ENCODE data around the gene CHST11. TPM values are rescaled to one million over a fixed set of nuclear protein-coding genes. Genes with fewer than 3 reads are reported as not detected.

Gene CHST11
- total RNA-seq, 1 donor from 2014 or later: 3.9 TPM

- no peak for DNase-seq (ENCODE audit: low read depth, low spot score)
These were observed 46.4 kb downstream of the CHST11 start for GRCh38 chr12:104503191-104503590.

GRCh38 chr12:104504146-104504545 lies 47.4 kb downstream of the CHST11 start:
- DNase-seq (ENCODE audit: low read depth, low spot score): no peak

GRCh38 chr12:104505095-104505818 lies 48.5 kb downstream of the CHST11 start:
- DNase-seq (ENCODE audit: low read depth, low spot score): no peak

DNA sequence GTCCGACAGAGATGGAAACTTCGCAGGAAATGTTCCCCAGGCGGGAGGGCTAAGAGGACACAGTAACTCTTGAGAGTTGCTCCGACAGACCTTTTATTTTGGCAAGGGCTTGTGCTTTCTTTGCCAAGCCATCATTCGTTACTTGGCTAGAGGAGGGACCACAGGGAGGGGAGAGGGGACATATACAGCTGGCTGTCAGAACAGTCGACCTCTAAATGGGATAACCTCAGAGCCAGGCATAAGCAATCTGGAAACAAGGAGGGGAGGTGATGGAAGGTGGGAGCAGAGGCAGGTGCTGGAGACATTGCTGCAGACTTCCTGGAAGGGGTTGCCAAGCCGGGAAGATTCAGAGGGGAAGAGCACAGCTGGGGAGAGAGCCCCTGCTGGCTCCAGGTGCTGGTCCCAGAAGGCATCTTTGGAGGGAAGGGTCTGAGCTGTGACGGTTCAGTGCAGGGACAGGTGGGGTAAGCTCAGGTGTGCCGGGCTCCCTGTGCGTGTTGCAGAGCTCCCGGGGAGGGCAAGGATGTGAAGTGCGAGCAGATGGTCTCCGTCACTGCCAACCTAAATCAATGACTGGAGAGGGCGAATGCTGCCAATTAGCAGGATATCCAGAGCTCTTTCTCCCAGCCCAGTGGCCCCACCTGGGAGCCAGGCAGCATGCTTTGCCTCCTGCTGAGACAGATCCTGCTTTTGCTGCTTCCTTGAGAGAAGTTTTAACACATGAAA lies 50.1 kb downstream of the CHST11 start:
- no peak for DNase-seq (ENCODE audit: low read depth, low spot score)

- DNase-seq (ENCODE audit: low read depth, low spot score): no peak
These were observed 50.9 kb downstream of the CHST11 start for GRCh38 chr12:104507672-104508071.

- no peak for DNase-seq (ENCODE audit: low read depth, low spot score)
These were observed 52.2 kb downstream of the CHST11 start for GRCh38 chr12:104508752-104509446.

- DNase-seq (ENCODE audit: low read depth, low spot score): no peak
These were observed 53.6 kb downstream of the CHST11 start for GRCh38 chr12:104510145-104510872.

DNA sequence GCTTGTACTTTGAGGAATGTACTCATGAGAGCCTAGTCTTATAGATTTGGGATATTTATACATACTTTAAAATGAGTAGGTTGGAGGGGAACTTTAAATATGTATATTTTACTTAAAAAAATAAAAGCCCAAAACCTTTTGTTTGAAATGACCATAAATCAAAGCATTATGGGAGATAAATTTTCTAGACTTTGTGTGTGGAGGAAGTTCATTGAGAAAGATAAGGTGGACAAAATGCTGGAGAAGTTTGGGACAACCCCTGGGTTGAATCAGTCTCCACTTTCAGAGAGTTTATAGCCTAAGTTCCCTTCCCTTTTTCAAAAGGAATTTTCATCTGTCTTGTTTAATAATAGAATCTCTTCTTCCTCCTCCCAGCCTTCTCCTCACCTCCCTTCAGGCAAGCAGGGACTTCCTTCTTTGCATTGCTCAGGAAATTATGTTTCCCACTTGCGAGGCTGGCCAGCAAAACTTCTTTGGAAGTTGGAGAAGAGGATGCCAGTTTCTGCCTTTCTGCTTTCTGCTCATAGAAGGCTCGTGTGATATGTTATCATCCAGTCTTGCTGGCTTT lies 54.2 kb downstream of the CHST11 start:
- no peak for DNase-seq (ENCODE audit: low read depth, low spot score)

DNA sequence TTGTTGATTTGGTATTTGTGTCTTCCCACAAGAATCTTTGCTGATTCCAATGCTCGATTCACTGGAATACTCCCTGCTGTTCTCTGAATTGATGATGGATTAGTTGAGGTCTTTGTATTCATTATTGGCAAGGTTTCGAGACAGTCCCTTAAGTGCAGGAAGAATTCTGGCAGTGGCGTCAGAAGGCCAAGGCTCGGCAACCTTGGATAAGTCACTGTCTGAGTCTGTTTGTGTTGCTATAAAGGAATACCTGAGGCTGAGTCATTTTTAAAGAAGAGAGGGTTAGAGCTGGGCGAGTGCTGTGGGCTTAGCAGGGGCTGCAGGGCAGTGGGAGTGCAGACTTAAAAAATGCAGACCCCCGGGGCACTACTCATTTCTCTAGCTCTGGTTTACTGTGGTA lies 56.9 kb downstream of the CHST11 start:
- no peak for DNase-seq (ENCODE audit: low read depth, low spot score)

DNA sequence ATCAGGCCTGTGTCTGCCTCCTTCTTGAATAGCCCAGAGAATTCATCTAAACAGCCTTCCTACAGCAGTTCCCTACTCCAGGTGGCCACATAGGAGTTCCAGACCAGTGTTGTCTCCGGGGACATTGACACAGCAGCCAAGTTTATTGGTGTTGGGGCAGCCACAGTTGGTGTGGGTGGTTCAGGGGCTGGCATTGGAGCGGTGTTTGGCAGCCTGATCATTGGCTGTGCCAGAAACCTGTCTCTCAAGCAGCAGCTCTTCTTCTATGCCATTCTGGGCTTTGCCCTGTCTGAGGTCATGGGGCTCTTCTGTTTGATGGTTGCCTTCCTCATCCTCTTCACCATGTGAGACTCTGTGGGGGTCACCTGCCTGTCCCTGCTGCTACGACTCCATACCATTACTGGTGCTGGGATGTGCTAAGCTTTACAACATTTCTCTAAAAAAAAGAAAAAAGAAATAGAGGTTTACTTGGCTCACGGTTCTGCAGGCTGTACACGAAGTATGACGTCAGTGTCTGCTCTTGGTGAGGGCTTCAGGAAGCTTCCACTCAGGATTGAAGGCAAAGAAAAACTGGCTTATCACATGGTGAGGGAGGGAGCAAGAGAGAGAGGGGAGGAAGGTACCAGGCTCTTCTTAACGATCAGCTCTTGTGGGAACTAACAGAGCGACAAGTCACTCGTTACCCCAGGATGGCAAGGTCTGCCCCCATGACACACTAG lies 57.5 kb downstream of the CHST11 start:
- DNase-seq (ENCODE audit: low read depth, low spot score): no peak

GRCh38 chr12:104515899-104516298 lies 59.2 kb downstream of the CHST11 start:
- no peak for DNase-seq (ENCODE audit: low read depth, low spot score)

GRCh38 chr12:104516821-104517220 lies 60.1 kb downstream of the CHST11 start:
- no peak for DNase-seq (ENCODE audit: low read depth, low spot score)

DNA sequence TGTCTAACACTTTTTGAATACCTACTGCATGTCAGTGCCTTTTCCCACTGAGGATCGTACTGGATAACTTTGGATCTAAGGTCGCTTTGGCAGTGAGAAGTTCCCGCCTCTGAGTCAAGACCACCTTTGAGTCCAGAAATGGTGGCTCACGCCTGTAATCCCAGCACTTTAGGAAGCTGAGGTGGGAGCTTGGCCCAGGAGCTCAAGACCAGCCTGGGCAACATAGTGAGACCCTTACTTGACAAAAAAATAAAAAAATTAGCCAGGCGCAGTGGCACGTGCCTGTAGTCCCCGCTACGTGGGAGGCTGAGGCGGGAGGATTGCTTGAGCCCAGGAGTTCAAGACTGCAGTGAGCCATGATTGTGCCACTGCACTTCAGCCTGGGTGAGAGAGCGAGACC lies 61.1 kb downstream of the CHST11 start:
- no peak for DNase-seq (ENCODE audit: low read depth, low spot score)

GRCh38 chr12:104519190-104520019 lies 62.7 kb downstream of the CHST11 start:
- DNase-seq (ENCODE audit: low read depth, low spot score): no peak

DNA sequence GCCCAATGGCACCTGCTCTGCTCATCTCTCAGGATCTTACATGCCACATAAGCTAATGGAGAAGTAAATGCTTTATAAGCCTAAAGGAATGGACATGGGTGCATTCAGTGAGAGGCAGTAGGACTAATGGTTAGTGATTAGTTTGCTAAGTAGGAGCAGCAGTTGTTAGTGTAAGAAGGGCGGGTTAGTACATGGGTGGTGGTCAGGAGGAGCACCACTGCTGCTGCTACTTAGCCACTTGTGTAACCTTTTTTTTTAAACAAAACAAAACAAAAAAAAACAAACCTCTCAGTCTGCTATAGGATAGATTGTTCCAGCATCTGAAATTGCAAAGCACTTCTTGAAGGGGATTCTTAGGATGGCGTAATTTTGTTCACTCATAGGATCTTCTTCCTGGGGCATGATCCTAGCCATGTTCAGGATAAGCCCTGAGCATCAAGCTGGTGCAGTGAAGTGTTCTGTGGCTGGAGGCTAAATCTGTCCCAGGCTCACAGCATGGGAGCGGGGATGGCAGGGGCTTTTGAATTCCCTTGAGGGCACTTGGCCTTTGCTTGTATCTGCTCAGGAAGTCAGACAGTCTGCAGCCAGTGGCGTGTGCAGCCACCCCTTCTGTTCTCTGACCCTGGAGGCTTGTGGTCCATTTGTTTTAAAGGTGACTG lies 63.6 kb downstream of the CHST11 start:
- no peak for DNase-seq (ENCODE audit: low read depth, low spot score)

- DNase-seq (ENCODE audit: low read depth, low spot score): no peak
These were observed 65.0 kb downstream of the CHST11 start for GRCh38 chr12:104521731-104522130.

DNA sequence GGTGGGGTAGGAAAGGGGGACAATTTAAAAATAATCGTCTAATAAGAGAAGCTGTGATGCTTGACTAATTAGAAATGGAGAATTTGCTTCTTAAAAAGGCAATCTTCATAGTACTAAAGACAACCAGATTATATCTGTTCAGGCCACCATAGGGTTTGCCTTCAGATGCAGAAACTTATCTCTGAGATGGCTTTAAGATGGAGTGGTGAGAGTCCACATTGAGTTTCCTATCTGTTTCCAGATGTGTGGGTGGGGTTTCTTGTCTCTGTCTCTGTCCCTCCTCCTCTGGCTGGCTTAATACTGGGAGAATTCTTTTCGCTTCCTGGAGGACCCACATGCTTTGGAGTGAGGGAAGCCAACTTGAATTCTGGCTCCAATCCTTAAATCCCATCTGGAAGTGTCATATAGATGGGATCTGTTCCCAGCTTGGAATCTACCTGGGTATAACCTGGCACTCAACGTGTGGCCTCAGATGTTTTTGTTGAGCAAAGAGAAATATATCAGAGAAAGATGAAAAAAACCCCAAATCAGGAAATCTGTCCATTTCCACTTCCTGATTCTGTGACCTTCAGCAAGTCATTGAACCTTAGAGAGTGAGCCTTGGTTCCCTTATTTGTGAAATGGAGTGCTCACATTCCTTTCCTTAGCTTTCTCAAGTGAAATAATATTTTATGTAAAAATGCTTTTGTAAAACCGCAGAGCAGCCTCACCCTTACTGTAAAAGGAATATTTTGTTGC lies 66.4 kb downstream of the CHST11 start:
- DNase-seq (ENCODE audit: low read depth, low spot score): no peak

DNA sequence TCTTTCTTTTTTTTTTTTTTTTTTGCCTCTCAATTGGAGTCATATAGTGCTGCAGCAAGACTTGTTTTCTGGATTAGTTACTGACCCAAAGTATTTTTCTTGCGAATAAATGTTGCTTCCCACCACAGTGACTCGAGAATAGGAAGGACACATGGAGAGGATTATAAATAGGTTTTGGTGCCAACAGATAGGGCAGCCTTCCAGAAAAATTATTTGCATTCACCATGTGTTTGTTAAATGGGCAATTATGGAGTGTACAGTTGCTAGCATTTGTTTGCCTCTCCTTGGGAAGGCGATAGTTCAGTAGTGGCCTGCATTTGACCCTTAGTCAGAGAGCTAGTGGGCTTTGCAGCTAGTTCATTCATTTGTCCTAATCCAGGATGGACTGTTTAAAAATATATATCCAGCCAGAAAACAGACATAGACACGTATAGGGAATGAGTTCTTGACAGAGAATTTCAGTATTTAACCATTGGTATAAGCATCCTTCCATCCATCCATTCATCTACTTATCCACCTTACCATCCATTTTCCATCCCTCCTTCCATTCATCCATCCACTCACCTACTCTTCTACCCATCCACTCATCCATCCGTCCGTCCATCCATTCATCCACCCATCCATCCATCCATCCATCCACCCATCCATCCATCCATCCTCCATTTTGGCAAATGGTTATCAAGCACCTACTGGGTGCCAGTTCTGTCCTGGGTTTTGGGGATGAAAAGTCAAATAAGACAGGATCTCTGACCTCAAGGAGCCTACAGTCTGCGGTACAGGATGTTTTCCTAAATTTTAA lies 67.5 kb downstream of the CHST11 start:
- no peak for DNase-seq (ENCODE audit: low read depth, low spot score)

Data from pulmonary artery endothelial cell (primary cell).